Right ventricle myocardium superior (tissue), 1 donor: ENCODE results near the gene LUM. TPM values are rescaled to one million over a fixed set of nuclear protein-coding genes. Genes with fewer than 3 reads are reported as not detected.

Experiments
- ATAC-seq: fragments of 200-7000 bp; cut with Tn5 transposase; one replicate; pipeline ENCODE4 v1.9.1; 2020; ENCODE audit warnings: mild to moderate bottlenecking; ENCODE audit not compliant: poor library complexity
- DNase-seq: peaks from one replicate; pipeline ENCODE4 v3.0.0-alpha.2; 2020
- intact Hi-C: fragments of 100-400 bp; cut with DNase I; formaldehyde crosslinking; loops from one replicate; pipeline ENCODE4 v1.11.2; 2022
- total RNA-seq: library from RNA; stranded (reverse); fragmentation: NEBNext Ultra II Directional; extraction: Animal tissue kit (Norgen Biotek cat#: 25700); gene quantifications from one replicate; pipeline ENCODE4 v1.2.1, GENCODE V29; 2021
- donor health status: DM: no; HTN: yes; CAD: no; lungs with severe emphysema.

Gene LUM
- total RNA-seq, 1 donor from 2014 or later = 34.6 TPM

DNA sequence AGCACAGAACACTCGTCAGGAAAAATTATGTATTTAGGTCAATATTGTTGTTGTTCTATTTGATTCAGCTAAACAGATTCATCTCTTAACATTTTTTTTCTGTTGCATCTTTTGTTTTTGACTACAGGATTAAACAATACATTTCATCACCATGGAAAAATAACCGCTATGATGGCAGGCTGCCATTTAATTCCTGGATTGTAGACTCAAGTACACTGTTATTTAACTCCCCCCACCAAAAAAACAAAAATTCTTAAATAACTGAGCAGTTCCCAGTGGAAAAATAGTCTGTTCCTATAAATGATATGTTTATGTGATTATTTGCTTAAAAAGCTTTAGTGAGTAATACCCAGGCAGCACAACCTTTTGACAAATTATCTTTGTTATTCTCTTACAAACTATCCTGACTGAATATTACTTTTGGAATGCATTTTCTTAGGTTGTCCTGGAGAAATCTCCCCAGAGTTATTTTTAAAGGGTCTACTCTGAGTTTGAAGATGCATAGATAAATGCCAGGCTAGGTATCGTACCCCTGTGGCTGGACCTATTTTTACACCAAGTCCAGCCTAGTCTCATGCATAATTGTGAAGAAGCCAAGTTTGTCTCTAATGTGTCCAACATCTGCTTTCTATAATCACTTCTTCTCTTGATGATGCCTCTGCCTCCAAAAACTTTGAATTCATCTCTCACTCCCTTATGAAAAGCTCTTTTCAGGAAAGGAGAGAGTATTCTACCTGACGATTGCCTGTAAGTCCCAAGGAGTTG is 57.2 kb downstream of the LUM start:
- intact Hi-C loops = no loop called here
- no peak for ATAC-seq
- DNase-seq = no peak

Other genes with a start within 250 kb of the LUM start
- gene CCER1, start 156.3 kb downstream of the LUM start, total RNA-seq = not detected
- not detected for gene EPYC, start 106.5 kb downstream of the LUM start, total RNA-seq
- not detected for gene KERA, start 53.5 kb downstream of the LUM start, total RNA-seq
- gene DCN, start 71.3 kb upstream of the LUM start, total RNA-seq = 800 TPM